HEK293 (cell line): Measurements from ENCODE around the gene RNF151.
A peak's percentile ranks its signal among the peaks of the same experiment; 100 is the strongest.

Source experiments
- FEZF1 ChIP-seq: fragments of 450-650 bp; formaldehyde crosslinking; IDR thresholded peaks from 2 replicates; pipeline ENCODE4 v1.5.1; 2016; ENCODE audit warnings: missing biosample characterization, missing genetic modification characterization
- OVOL3 ChIP-seq: fragments of 450-650 bp; formaldehyde crosslinking; IDR thresholded peaks from 2 replicates; pipeline ENCODE4 v1.5.1; 2016; ENCODE audit warnings: missing biosample characterization, missing genetic modification characterization
- PRDM6 ChIP-seq: fragments of 450-650 bp; formaldehyde crosslinking; IDR thresholded peaks from 2 replicates; pipeline ENCODE4 v1.5.1; 2017; ENCODE audit warnings: missing biosample characterization, missing genetic modification characterization
- RBAK ChIP-seq: fragments of 450-650 bp; formaldehyde crosslinking; IDR thresholded peaks from 2 replicates; pipeline ENCODE4 v1.5.1; 2016; ENCODE audit warnings: missing biosample characterization, missing genetic modification characterization
- REST ChIP-seq: fragments of 450-650 bp; formaldehyde crosslinking; IDR thresholded peaks from 2 replicates; pipeline ENCODE4 v1.5.1; 2016; ENCODE audit warnings: missing biosample characterization, missing genetic modification characterization
- SETDB1 ChIP-seq: IDR thresholded peaks from one replicate; pipeline ENCODE4 v1.6.1; 2017; ENCODE audit warnings: mild to moderate bottlenecking, low read length, moderate library complexity, mixed read lengths; ENCODE audit not compliant: insufficient read length
- SP2 ChIP-seq: fragments of 450-650 bp; formaldehyde crosslinking; IDR thresholded peaks from 2 replicates; pipeline ENCODE4 v1.5.1; 2016; ENCODE audit warnings: missing biosample characterization, missing genetic modification characterization
- SP3 ChIP-seq: fragments of 450-650 bp; formaldehyde crosslinking; IDR thresholded peaks from 2 replicates; pipeline ENCODE4 v1.5.1; 2016; ENCODE audit warnings: missing biosample characterization, missing genetic modification characterization
- TCF7L2 ChIP-seq: IDR thresholded peaks from 2 replicates; pipeline ENCODE4 v1.6.1; 2011; ENCODE audit warnings: low read depth, mild to moderate bottlenecking, inconsistent platforms, low read length, moderate library complexity, borderline replicate concordance
- WT1 ChIP-seq: fragments of 450-650 bp; formaldehyde crosslinking; IDR thresholded peaks from 2 replicates; pipeline ENCODE4 v1.5.1; 2016; ENCODE audit warnings: missing biosample characterization, missing genetic modification characterization
- ZBTB44 ChIP-seq: fragments of 450-650 bp; IDR thresholded peaks from 2 replicates; pipeline ENCODE4 v1.5.1; 2018; ENCODE audit warnings: missing biosample characterization, mild to moderate bottlenecking, missing genetic modification characterization
- ZNF169 ChIP-seq: fragments of 450-650 bp; formaldehyde crosslinking; IDR thresholded peaks from 2 replicates; pipeline ENCODE4 v1.5.1; 2016; ENCODE audit warnings: missing biosample characterization, missing genetic modification characterization
- ZNF175 ChIP-seq: fragments of 450-650 bp; formaldehyde crosslinking; IDR thresholded peaks from 2 replicates; pipeline ENCODE4 v1.5.1; 2016; ENCODE audit warnings: missing biosample characterization, missing genetic modification characterization
- ZNF2 ChIP-seq: fragments of 450-650 bp; formaldehyde crosslinking; IDR thresholded peaks from 2 replicates; pipeline ENCODE4 v1.5.1; 2016; ENCODE audit warnings: missing biosample characterization, missing genetic modification characterization
- ZNF221 ChIP-seq: fragments of 450-650 bp; formaldehyde crosslinking; IDR thresholded peaks from 2 replicates; pipeline ENCODE4 v1.5.1; 2017; ENCODE audit warnings: missing biosample characterization, missing genetic modification characterization, borderline replicate concordance
- ZNF239 ChIP-seq: fragments of 450-650 bp; formaldehyde crosslinking; IDR thresholded peaks from 2 replicates; pipeline ENCODE4 v1.5.1; 2016; ENCODE audit warnings: missing biosample characterization, missing genetic modification characterization
- ZNF280D ChIP-seq: fragments of 450-650 bp; formaldehyde crosslinking; IDR thresholded peaks from 2 replicates; pipeline ENCODE4 v1.5.1; 2016; ENCODE audit warnings: missing biosample characterization, missing genetic modification characterization
- ZNF311 ChIP-seq: fragments of 450-650 bp; formaldehyde crosslinking; IDR thresholded peaks from 2 replicates; pipeline ENCODE4 v1.5.1; 2017; ENCODE audit warnings: missing biosample characterization, missing genetic modification characterization, borderline replicate concordance
- ZNF324 ChIP-seq: fragments of 450-650 bp; formaldehyde crosslinking; IDR thresholded peaks from 2 replicates; pipeline ENCODE4 v1.5.1; 2016; ENCODE audit warnings: missing biosample characterization, missing genetic modification characterization
- ZNF354C ChIP-seq: fragments of 450-650 bp; formaldehyde crosslinking; IDR thresholded peaks from 2 replicates; pipeline ENCODE4 v1.5.1; 2016; ENCODE audit warnings: missing biosample characterization, missing genetic modification characterization, low read depth, borderline replicate concordance
- ZNF394 ChIP-seq: fragments of 450-650 bp; formaldehyde crosslinking; IDR thresholded peaks from 2 replicates; pipeline ENCODE4 v1.5.1; 2016; ENCODE audit warnings: missing biosample characterization, missing genetic modification characterization, mild to moderate bottlenecking, moderate library complexity, borderline replicate concordance
- ZNF48 ChIP-seq: fragments of 450-650 bp; formaldehyde crosslinking; IDR thresholded peaks from 2 replicates; pipeline ENCODE4 v1.5.1; 2016; ENCODE audit warnings: missing biosample characterization, missing genetic modification characterization
- ZNF488 ChIP-seq: fragments of 450-650 bp; formaldehyde crosslinking; IDR thresholded peaks from 2 replicates; pipeline ENCODE4 v1.5.1; 2016; ENCODE audit warnings: missing biosample characterization, missing genetic modification characterization
- ZNF501 ChIP-seq: fragments of 450-650 bp; formaldehyde crosslinking; IDR thresholded peaks from 2 replicates; pipeline ENCODE4 v1.5.1; 2016; ENCODE audit warnings: missing biosample characterization, missing genetic modification characterization
- ZNF580 ChIP-seq: fragments of 450-650 bp; formaldehyde crosslinking; IDR thresholded peaks from 2 replicates; pipeline ENCODE4 v1.5.1; 2016; ENCODE audit warnings: missing biosample characterization, missing genetic modification characterization
- ZNF654 ChIP-seq: fragments of 450-650 bp; formaldehyde crosslinking; IDR thresholded peaks from 2 replicates; pipeline ENCODE4 v1.5.1; 2016; ENCODE audit warnings: low read depth, missing biosample characterization, missing genetic modification characterization
- ZNF791 ChIP-seq: fragments of 450-650 bp; formaldehyde crosslinking; IDR thresholded peaks from 2 replicates; pipeline ENCODE4 v1.5.1; 2016; ENCODE audit warnings: missing biosample characterization, missing genetic modification characterization

The RNF151 gene

GRCh38 chr16:1942810-1943726 is 23.6 kb upstream of the RNF151 start, which contains the start of gene MSRB1 (continued):
- no peak for TF ChIP-seq ZNF654 (tag by site-specific recombination)
- TF ChIP-seq ZNF394 (tag by site-specific recombination): no peak
- no peak for TF ChIP-seq ZNF791 (tag by site-specific recombination)
- TF ChIP-seq RBAK (tag by site-specific recombination): no peak
- peak; percentile 63; the same call in 1 of the 2 replicates for TF ChIP-seq ZNF2
- peak; percentile 99 for TF ChIP-seq SP2
- TF ChIP-seq FEZF1: no peak
- no peak; the same call in 1 of the 2 replicates for TF ChIP-seq ZNF501
- TF ChIP-seq SP3: peak; percentile 99
- no peak for TF ChIP-seq ZNF221 (tag by site-specific recombination)
- no peak for TF ChIP-seq WT1
- TF ChIP-seq PRDM6 (tag by site-specific recombination): no peak
- TF ChIP-seq ZBTB44 (tag by site-specific recombination): no peak
- no peak for TF ChIP-seq ZNF175 (tag by site-specific recombination)
- 0 out of 2 replicates have a peak, but pooled peaks have one; percentile 47 for TF ChIP-seq ZNF580 (tag by site-specific recombination)
- TF ChIP-seq ZNF354C (tag by site-specific recombination): no peak
- TF ChIP-seq ZNF311 (tag by site-specific recombination): no peak
- TF ChIP-seq ZNF280D (tag by site-specific recombination): no peak
- no peak for TF ChIP-seq REST (tag by site-specific recombination)
- TF ChIP-seq SETDB1: no peak
- TF ChIP-seq OVOL3 (tag by site-specific recombination): no peak
- no peak for TF ChIP-seq ZNF48 (tag by site-specific recombination)
- peak; percentile 86; the same call in 1 of the 2 replicates for TF ChIP-seq ZNF324 (tag by site-specific recombination)
- peak; percentile 34; the same call in 1 of the 2 replicates for TF ChIP-seq ZNF239 (tag by site-specific recombination)
- no peak for TF ChIP-seq ZNF488 (tag by site-specific recombination)
- TF ChIP-seq ZNF169: no peak
- TF ChIP-seq TCF7L2: no peak; the same call in 1 of the 2 replicates
